Measurements from ENCODE around the gene INF2.
"Not testable (repeated sequence)": the region's sequence is repeated elsewhere in the genome, so short reads cannot be mapped to it uniquely, and the experiment has no call there.

Gene INF2

DNA sequence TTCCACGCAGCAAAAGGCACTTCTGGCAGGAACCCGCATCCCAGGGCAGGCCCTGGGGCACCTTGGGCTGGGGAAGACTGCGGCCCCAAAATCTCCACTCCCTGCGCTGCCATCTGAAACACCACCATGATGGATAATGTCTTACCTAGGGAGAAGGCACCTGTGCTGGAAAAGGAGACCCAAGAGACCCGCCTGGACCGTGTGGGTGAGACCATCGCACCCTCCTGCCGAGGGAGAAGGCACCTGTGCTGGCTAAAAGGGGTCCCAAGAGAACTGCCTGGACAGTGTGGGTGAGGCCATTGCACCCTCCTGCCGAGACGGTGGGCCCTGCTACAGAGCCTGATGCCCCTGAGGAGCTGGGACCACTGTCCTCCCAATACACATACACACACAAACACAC, 24.8 kb upstream of the INF2 start:
- Mint-ChIP-seq H3K4me3 (no peak overlapping the region), H3K27ac (peak overlapping the region; percentile 88), H3K27me3 (no peaks in the 10 kb centered on the region), H3K4me1 (peaks cover 60% of the 10 kb centered on the region), H3K36me3 (peaks cover 7% of the 10 kb centered on the region), H3K9me3 (peaks cover 5% of the 10 kb centered on the region)
- ATAC-seq = no peak

DNA sequence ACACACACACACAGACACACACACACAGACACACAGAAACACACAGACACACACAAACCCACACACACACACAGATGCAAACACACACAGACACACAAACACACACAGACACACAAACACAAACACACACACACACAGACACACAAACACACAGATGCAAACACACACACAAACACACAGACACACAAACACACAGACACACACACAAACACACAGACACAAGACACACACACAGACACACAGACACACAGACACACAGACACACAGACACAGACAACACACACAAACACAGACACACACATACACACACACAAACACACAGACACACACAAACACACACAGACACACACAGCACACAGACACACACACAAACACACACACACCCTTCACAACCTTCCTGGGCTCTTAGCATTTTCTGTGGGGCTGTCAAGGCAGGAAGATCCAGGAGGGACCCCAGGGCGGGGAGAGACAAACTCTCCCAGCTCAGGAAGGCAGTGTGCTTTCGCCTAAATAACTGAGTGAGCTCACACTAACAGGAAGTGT, 24.2 kb upstream of the INF2 start:
- ATAC-seq = no peak
- Mint-ChIP-seq H3K36me3 (peaks cover 7% of the 10 kb centered on the region), H3K4me1 (peaks cover 60% of the 10 kb centered on the region), H3K27me3 (no peaks in the 10 kb centered on the region), H3K4me3 (peak overlapping the region; percentile 8), H3K27ac (peak overlapping the region; percentile 88), H3K9me3 (peaks cover 5% of the 10 kb centered on the region)

DNA sequence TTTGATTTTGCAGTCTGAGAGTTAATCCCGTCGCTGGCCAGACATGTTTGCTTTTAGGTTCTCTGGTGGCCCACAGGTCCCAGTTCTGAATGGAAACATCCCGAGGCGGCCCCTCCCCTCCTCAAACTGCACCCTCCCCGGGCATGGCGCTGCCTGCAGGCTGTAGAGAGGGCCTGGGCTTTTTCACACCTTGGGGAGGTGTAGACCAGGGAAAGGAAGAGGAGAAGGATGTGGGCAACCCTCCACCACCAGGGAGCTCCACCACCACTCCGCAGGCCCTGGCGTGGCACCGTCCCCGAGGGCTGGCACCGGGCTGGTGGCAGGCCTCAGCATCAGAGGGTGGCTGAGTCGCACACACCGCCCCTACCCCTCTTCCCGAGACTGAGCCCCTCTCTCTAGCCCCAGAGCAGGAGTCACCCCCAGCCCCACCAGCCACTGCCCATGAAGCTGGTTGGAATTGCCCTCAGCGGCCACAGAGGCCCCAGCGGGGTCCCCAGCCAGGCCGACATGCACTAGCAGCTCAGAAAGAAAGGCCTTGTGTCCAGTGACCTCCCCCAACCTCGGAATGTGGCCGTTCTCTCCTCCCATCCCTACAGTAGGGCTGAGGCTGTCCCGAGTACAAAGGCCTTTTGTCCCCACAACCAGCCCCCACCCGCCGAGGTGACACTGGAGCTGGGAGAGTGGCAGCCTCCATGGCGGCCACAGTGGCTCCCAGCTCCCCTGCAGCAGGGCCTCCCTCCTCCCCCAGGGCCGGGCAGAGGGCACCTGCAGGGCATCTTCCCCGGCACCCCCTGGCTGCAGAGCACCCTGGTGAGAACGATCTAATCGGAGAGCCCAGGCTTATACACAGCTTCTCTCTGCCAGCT, 23.5 kb upstream of the INF2 start:
- Mint-ChIP-seq H3K27me3 (no peaks in the 10 kb centered on the region), H3K4me3 (peak overlapping the region; percentile 8), H3K4me1 (peaks cover 54% of the 10 kb centered on the region), H3K36me3 (peaks cover 7% of the 10 kb centered on the region), H3K27ac (peak overlapping the region; percentile 88), H3K9me3 (peaks cover 7% of the 10 kb centered on the region)
- peak; percentile 59 for ATAC-seq

DNA sequence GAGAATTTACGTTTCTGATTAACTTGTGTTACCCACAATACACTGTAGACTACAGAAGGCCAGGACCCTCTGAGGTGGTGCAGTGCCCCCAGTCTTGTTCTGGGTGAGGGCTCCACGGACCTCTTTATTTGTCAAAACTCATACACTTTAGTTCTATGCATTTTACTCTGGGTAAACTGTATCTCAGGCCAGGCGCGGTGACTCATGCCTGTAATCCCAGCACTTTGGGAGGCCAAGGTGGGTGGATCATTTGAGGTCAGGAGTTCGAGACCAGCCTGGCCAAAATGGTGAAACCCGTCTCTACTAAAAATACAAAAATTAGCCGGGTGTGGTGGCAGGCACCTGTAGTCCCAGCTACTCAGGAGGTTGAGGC, 22.9 kb upstream of the INF2 start:
- H3K4me1 Mint-ChIP-seq = peaks cover 48% of the 10 kb centered on the region
- H3K36me3 Mint-ChIP-seq, H3K9me3 Mint-ChIP-seq, H3K27me3 Mint-ChIP-seq, ATAC-seq, H3K4me3 Mint-ChIP-seq: not testable (repeated sequence)
- peak overlapping the region; percentile 88 for H3K27ac Mint-ChIP-seq

DNA sequence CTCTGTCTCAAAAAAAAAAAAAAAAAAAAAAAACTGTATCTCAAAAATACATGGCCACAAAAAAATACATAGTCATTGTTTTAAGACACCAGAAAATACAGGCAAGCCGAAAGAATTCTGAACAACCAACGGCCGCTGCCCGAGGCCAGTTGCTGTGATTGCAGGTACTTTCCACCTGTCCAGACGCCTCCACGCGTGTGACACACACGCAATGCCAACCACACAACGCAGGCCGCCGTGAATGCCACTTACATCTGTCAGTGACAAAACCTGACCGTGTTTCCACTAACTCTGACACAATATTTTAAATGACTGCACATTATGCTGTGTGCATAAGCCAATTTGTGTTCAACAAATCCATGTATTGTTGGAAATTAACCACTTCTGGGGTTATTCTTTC, 22.4 kb upstream of the INF2 start:
- no peak for ATAC-seq
- Mint-ChIP-seq H3K9me3 (peaks cover 7% of the 10 kb centered on the region), H3K4me1 (peaks cover 43% of the 10 kb centered on the region), H3K27ac (peak overlapping the region; percentile 88), H3K36me3 (peaks cover 7% of the 10 kb centered on the region), H3K27me3 (no peaks in the 10 kb centered on the region), H3K4me3 (no peak overlapping the region)

DNA sequence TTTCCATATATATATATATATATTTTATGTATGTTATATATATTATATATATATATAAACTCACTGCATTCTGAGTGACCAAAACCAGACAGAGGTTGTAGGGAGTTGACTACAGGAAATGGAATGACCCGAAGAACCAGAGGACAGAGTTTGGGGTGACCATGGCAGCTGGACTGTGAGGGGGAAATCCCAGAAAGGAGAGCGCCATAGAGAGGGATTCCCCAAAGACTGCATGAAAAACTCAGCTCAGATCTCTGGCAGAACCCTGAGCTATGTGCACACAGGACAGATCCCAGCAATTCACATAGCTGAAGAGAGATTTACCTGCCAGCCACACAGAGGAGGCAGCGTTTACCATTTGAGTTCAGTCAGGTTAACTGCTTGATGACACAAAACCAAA, 19.7 kb upstream of the INF2 start:
- H3K27me3 Mint-ChIP-seq = no peaks in the 10 kb centered on the region
- peaks cover 26% of the 10 kb centered on the region for H3K4me1 Mint-ChIP-seq
- ATAC-seq = no peak
- H3K4me3 Mint-ChIP-seq = no peak overlapping the region
- H3K27ac Mint-ChIP-seq = no peak overlapping the region
- H3K9me3 Mint-ChIP-seq = peaks cover 15% of the 10 kb centered on the region
- peaks cover 7% of the 10 kb centered on the region for H3K36me3 Mint-ChIP-seq

DNA sequence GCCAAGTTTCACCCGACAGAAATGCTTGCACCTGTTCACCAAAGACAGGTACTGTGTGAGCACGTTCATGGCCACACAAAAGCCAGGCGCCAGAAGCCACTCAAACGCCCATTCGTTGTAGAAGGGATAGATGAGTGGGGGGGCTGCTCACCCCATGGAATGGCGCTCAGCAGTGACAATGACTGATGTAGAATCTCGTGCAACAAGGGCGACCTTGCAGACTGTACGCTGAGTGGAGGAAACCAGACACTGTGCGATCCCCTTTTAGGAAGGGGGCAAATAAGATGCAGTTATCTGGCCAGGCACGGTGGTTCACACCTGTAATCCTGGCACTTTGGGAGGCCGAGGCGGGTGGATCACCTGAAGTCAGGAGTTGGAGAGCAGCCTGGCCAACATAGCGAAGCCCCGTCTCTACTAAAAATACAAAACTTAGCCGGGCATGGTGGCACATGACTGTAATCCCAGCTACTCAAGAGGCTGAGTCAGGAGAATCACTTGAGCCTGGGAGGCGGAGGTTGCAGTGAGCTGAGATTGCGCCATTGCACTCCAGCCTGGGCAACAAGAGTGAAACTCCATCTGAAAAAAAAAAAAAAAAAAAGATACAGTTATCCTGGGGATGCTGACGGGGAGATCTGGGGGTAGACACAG, 18.0 kb upstream of the INF2 start:
- ATAC-seq, H3K27me3 Mint-ChIP-seq, H3K36me3 Mint-ChIP-seq, H3K4me1 Mint-ChIP-seq, H3K27ac Mint-ChIP-seq, H3K4me3 Mint-ChIP-seq: not testable (repeated sequence)
- peaks cover 19% of the 10 kb centered on the region for H3K9me3 Mint-ChIP-seq

DNA sequence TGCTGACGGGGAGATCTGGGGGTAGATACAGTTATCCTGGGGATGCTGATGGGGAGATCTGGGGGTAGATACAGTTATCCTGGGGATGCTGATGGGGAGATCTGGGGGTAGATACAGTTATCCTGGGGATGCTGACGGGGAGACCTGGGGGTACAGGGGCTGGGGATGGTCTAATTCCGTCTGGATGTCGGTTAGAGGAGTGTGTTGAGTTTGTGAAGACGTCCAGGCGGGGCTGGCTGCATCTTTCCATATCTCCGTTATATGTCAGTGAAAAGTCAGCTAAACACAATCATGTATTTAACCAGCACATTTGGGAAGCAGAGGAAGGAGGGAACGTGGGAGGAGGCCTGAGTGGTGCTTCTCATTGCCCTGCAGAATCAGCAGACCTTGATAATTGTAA, 17.3 kb upstream of the INF2 start:
- not testable (repeated sequence) for H3K27ac Mint-ChIP-seq, H3K27me3 Mint-ChIP-seq, H3K36me3 Mint-ChIP-seq, ATAC-seq, H3K4me3 Mint-ChIP-seq
- Mint-ChIP-seq H3K4me1 (peaks cover 14% of the 10 kb centered on the region), H3K9me3 (peaks cover 19% of the 10 kb centered on the region)

DNA sequence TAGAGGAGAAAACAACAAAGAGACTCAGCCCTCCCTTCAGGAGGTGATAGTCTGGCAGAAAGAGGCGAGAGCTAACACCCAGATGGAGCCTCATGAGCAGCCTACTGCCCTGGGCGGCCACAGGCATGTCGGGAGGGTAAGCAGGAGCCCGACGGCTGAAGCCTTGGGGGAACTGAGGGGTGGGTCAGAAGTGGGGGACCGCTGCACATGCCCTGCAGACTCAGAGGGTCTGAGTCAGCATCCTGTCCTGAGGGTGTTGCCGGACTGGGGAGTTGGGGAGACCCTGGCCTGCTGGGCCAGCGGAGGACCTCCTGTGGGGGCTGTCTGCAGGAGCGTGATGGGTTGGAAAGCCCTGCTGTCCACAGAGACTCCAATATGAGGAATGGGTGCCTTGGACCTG, 15.9 kb upstream of the INF2 start:
- Mint-ChIP-seq H3K36me3 (no peaks in the 10 kb centered on the region), H3K4me1 (peaks cover 25% of the 10 kb centered on the region), H3K4me3 (no peak overlapping the region), H3K9me3 (peaks cover 19% of the 10 kb centered on the region), H3K27me3 (no peaks in the 10 kb centered on the region), H3K27ac (peak overlapping the region; percentile 55)
- ATAC-seq = no peak

DNA sequence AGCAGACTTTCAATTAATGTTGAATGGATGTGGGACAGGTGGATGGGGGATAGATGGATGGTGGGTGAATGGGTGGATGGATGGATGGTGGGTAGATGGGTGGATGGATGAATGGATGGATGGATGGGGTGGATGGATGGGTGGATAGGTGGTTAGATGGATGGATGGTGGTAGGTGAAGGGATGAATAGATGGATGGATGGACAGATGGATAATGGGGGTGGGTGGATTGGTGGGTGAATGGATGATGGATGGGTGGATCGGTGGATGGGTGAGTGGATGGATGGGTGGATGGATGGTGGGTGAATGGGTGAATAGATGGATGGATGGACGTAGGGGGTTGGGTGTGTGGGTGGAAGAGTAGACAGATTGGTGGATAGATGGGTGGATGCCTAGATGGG, 14.0 kb upstream of the INF2 start:
- Mint-ChIP-seq H3K4me1 (peaks cover 33% of the 10 kb centered on the region), H3K36me3 (no peaks in the 10 kb centered on the region), H3K27me3 (no peaks in the 10 kb centered on the region), H3K4me3 (no peak overlapping the region), H3K9me3 (peaks cover 19% of the 10 kb centered on the region), H3K27ac (peak overlapping the region; percentile 87)
- no peak for ATAC-seq

DNA sequence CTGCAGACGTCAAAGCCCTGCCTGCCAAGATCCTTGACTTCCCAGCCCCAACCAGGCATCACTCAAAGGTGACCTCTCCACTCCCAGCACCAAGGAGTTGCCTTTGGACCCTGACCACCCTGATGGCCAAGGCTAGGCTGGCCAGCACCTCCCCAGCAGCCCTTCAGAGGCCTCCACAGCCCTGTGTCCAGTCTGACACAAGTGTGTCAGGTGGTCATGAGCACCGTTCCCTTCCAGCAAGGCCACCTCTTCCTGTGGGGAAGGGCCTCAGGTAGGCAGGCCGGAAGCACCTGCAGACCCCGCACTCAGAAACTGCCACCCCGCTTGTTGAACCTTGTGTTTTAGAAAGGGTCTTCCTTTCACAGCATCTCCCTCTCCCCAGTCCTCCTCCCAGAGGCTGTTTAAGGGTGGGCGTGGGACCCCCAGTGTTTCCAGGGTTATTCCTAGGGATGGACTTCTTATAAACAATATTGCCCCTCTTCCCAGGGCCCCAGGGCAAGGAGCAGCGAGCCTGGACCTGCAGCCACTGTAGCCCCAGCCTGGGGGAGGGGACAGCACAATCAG, 13.2 kb upstream of the INF2 start:
- no peaks in the 10 kb centered on the region for H3K36me3 Mint-ChIP-seq
- H3K4me1 Mint-ChIP-seq = peaks cover 40% of the 10 kb centered on the region
- H3K27ac Mint-ChIP-seq = peak overlapping the region; percentile 87
- H3K27me3 Mint-ChIP-seq = no peaks in the 10 kb centered on the region
- no peak overlapping the region for H3K4me3 Mint-ChIP-seq
- peaks cover 16% of the 10 kb centered on the region for H3K9me3 Mint-ChIP-seq
- no peak for ATAC-seq

DNA sequence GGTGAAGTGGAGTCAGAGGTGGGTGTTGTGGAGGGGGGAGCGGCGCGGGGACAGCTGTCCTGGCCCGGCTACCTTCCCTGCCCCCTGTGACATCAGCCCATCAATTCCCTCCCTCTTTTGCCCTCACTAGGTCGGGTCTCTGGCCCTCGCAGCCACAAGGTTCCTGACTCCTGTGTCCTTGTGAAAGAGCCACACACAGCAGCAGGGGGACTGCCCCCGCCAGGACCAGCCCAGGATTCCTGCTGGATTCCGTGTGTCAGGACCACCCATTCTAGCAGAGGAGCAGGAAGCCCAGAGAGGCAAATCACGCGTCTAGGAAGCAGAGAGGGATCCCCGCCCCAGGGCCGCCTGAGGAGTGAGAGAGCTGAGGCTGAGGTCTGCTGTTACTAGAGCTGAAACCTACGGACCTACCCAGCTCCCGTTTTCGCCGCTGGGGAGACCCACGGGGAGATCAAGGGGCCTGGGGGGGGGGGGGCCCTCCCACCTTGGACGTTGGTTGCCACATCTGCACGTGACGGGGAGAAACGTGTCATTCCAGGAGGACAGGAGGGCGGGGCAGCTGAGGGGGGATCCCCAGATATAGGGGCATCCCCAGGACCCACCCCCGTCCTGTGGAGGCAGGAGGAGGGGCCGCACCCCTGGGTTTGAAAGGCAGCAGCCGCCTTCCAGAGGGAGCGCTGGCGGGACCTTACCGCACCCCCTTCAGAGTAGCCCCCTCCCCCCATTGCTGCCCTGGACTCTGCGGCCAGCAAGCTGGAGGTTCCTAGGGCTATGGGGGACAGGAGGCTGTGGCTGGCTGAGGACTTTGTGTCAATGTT, 12.5 kb upstream of the INF2 start:
- no peaks in the 10 kb centered on the region for H3K36me3 Mint-ChIP-seq
- H3K4me1 Mint-ChIP-seq = peaks cover 47% of the 10 kb centered on the region
- peak; percentile 46 for ATAC-seq
- peak overlapping the region; percentile 74 for H3K4me3 Mint-ChIP-seq
- H3K27me3 Mint-ChIP-seq = no peaks in the 10 kb centered on the region
- H3K9me3 Mint-ChIP-seq = peaks cover 16% of the 10 kb centered on the region
- H3K27ac Mint-ChIP-seq = peak overlapping the region; percentile 87

DNA sequence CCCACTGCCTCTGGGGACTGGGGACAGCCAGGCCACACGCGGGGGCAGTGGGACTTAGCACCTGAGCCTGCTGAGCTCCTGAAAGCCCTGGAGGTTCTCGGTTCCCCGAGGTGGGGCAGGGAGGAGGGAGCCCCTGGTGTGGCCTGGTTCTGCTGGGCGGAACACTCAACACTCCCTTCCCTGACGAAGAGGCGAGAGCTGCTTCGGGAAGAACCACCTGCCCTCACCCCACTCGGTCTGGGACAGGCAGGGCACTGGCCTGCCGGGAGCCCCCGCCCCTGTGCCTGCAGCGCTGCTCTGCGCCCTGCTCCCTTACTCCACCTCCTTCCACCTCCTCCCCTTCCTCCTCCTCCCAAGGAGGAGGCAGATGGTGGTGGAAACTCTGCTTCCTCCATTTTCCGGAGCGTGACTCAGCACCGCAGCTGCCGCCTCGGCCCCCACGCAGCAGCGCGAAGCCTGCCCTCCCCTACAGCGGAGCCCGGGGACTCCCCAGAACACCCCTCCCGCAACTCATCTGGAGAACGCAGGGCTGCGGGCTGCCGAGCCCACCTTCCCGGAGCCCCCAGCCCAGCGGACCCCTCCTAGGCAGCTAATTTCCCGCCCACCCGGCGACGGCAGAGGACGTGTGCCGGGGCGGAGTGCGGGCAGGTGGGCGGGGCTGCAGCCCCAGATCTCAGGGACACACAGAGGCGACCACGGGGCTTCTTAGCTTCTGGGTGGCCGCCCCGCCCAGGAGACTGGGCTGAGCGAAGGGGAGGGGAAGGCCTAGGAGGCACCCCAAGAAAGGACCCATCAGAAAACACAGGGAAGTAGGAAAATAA, 11.7 kb upstream of the INF2 start:
- Mint-ChIP-seq H3K36me3 (no peaks in the 10 kb centered on the region), H3K4me3 (peak overlapping the region; percentile 74), H3K27me3 (no peaks in the 10 kb centered on the region), H3K9me3 (peaks cover 16% of the 10 kb centered on the region), H3K27ac (peak overlapping the region; percentile 87), H3K4me1 (peaks cover 50% of the 10 kb centered on the region)
- peak; percentile 66 for ATAC-seq

DNA sequence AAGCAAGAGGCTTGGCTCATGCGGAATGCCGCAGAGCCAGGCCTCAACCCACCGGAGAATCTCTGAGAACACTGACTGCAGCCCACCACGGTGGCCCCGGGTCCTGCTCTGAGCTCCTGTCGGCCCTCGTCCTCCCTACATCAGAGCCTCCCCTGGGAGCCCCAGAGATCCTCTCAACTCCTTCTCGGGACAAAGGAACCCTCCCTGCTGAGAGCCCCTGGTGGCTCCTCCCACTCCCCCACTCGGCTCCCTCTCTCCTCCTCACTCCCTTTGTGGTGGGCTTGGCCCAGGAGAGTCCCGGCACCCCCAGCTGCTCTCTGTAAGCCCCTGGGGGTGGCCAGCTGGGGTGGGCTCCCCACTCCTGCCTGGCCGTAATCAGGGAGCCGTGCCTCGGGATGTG, 11.1 kb upstream of the INF2 start:
- Mint-ChIP-seq H3K27me3 (no peaks in the 10 kb centered on the region), H3K9me3 (peaks cover 16% of the 10 kb centered on the region), H3K4me1 (peaks cover 50% of the 10 kb centered on the region), H3K36me3 (no peaks in the 10 kb centered on the region), H3K4me3 (peak overlapping the region; percentile 74), H3K27ac (peak overlapping the region; percentile 87)
- no peak for ATAC-seq
